GM12878 (cell line): ENCODE data around the gene TSPAN15. TPM values are rescaled to one million over a fixed set of nuclear protein-coding genes. Genes with fewer than 3 reads are reported as not detected.

ENCODE experiments used
- BHLHE40 ChIP-seq, 2 experiments: fragments of 450-650 bp in 1 of 2; IDR thresholded peaks; 2 replicates each; pipeline ENCODE4 v1.6.1; 2011 to 2017; ENCODE audit warnings: low read depth in 2 of 2, borderline replicate concordance in 1 of 2, improper control_type of control experiment in 1 of 2, low read length in 1 of 2, mild to moderate bottlenecking in 1 of 2
- CHD2 ChIP-seq: IDR thresholded peaks from 2 replicates; pipeline ENCODE4 v1.6.1; 2011; ENCODE audit warnings: low read depth, low read length, improper control_type of control experiment, borderline replicate concordance
- CREB1 ChIP-seq: IDR thresholded peaks from 2 replicates; pipeline ENCODE4 v1.6.1; 2012; ENCODE audit warnings: low read depth, mild to moderate bottlenecking, inconsistent platforms
- DPF2 ChIP-seq: fragments of 450-650 bp; IDR thresholded peaks from 2 replicates; pipeline ENCODE4 v1.6.1; 2017; ENCODE audit warnings: mild to moderate bottlenecking
- JUND ChIP-seq: IDR thresholded peaks from 2 replicates; pipeline ENCODE4 v1.6.1; 2012; ENCODE audit warnings: low read depth, mild to moderate bottlenecking, low read length, improper control_type of control experiment, moderate library complexity
- NFIC ChIP-seq: IDR thresholded peaks from 2 replicates; pipeline ENCODE4 v1.6.1; 2012; ENCODE audit warnings: low read depth, mild to moderate bottlenecking, inconsistent platforms, low read length, moderate library complexity
- SP1 ChIP-seq: IDR thresholded peaks from one replicate; pipeline ENCODE4 v1.6.1; 2011; ENCODE audit warnings: low read depth, low read length
- polyA plus RNA-seq, 11 experiments: library from polyadenylated mRNA; depleted of rRNA in 4 of 11; unstranded in 6 of 11; stranded (reverse) in 5 of 11; fragments of >200 nt; fragmentation: Nextera tagmentation in 4 of 11; fragmentation: Illumina TruSeq in 1 of 11; extraction: Ambion mirVana in 4 of 11; extraction: Trizol in 1 of 11; gene quantifications; 1 replicate in 1 of 11; 2 replicates in 10 of 11; pipeline versions ENCODE4 v1.2.1 to v1.2.3, GENCODE V29; 2011 to 2016; ENCODE audit warnings: inconsistent platforms in 2 of 11, missing spikeins in 2 of 11, low read depth in 1 of 11
- total RNA-seq, 4 experiments: library from RNA; depleted of rRNA in 3 of 4; stranded (reverse); fragments of >200 nt in 3 of 4; fragmentation: Illumina TruSeq in 1 of 4; extraction: Trizol in 1 of 4; gene quantifications; 2 replicates each; pipeline versions ENCODE4 v1.2.1 to v1.2.3, GENCODE V29; 2013 to 2021
- TF ChIP-seq, protein P1 (sequence below): fragments of 450-650 bp; IDR thresholded peaks from 2 replicates; pipeline ENCODE4 v1.6.1; 2017; ENCODE audit warnings: low read depth, mild to moderate bottlenecking, moderate library complexity
- TF ChIP-seq, protein P2 (sequence below): IDR thresholded peaks from 2 replicates; pipeline ENCODE4 v1.6.1; 2011; ENCODE audit warnings: low read depth, mild to moderate bottlenecking, low read length, moderate library complexity, borderline replicate concordance; ENCODE audit errors: extremely low read depth
- TF ChIP-seq, protein P3 (sequence below): fragments of 450-650 bp; IDR thresholded peaks from 2 replicates; pipeline ENCODE4 v1.6.1; 2016; ENCODE audit warnings: mild to moderate bottlenecking
- TF ChIP-seq, protein P4 (sequence below): IDR thresholded peaks from 2 replicates; pipeline ENCODE4 v1.6.1; 2011; ENCODE audit warnings: mild to moderate bottlenecking, low read depth, low read length, moderate library complexity; ENCODE audit not compliant: insufficient replicate concordance
- TF ChIP-seq, protein P5 (sequence below): IDR thresholded peaks from 2 replicates; pipeline ENCODE4 v1.6.1; 2011; ENCODE audit warnings: low read depth, low read length, improper control_type of control experiment, borderline replicate concordance
- TF ChIP-seq, protein P6 (sequence below): IDR thresholded peaks from 2 replicates; pipeline ENCODE4 v1.6.1; 2012; ENCODE audit warnings: mild to moderate bottlenecking, low read depth, low read length

TSPAN15 gene
- total and polyA plus RNA-seq, 10 of the 15 experiments (the other 5 are each of a cell fraction or from before 2014, with no cell fraction given), result 1.3 to 8.5 (median 2.4) TPM; not detected in 2

DNA sequence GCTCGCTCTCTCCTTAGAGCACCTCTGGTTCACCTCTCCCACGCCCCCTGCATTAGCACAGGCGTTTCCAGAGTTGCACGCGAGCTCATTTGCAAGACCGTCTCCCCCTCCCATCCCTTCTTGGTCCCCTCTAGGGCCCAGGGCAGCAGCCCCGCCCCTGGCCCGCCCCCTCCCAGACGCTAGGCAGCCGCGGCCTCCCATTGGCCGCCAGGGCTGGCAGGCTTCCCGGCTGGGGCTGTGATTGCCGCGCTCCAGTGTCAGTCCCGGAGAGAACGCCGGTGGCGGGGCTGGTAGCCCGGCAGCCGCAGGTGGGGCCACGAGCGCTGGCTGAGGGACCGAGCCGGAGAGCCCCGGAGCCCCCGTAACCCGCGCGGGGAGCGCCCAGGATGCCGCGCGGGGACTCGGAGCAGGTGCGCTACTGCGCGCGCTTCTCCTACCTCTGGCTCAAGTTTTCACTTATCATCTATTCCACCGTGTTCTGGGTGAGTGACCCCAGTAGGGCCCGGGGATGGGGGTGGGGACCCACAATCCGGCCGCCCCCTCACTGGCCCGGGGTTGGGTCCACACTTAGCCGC is at the start of gene TSPAN15 (continued):
- TF ChIP-seq CHD2 (peak; percentile 90; the same call in 1 of the 2 replicates), SP1 (peak; percentile 95), BHLHE40 (IDR thresholded peaks at IDR 0.05; ENCODE audit: borderline replicate concordance in 1 of 2, low read depth in 2 of 2, low read length in 1 of 2) (peak; percentile 79 to 83), NFIC (no peak), DPF2 (peak; percentile 95), CREB1 (peak; percentile 14; the same call in 1 of the 2 replicates), JUND (no peak)
- TF ChIP-seq, protein P1, sequence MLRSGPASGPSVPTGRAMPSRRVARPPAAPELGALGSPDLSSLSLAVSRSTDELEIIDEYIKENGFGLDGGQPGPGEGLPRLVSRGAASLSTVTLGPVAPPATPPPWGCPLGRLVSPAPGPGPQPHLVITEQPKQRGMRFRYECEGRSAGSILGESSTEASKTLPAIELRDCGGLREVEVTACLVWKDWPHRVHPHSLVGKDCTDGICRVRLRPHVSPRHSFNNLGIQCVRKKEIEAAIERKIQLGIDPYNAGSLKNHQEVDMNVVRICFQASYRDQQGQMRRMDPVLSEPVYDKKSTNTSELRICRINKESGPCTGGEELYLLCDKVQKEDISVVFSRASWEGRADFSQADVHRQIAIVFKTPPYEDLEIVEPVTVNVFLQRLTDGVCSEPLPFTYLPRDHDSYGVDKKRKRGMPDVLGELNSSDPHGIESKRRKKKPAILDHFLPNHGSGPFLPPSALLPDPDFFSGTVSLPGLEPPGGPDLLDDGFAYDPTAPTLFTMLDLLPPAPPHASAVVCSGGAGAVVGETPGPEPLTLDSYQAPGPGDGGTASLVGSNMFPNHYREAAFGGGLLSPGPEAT, result 0 out of 2 replicates have a peak, but pooled peaks have one; percentile 37
- TF ChIP-seq, protein P2, sequence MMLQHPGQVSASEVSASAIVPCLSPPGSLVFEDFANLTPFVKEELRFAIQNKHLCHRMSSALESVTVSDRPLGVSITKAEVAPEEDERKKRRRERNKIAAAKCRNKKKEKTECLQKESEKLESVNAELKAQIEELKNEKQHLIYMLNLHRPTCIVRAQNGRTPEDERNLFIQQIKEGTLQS, result no peak
- TF ChIP-seq, protein P3, sequence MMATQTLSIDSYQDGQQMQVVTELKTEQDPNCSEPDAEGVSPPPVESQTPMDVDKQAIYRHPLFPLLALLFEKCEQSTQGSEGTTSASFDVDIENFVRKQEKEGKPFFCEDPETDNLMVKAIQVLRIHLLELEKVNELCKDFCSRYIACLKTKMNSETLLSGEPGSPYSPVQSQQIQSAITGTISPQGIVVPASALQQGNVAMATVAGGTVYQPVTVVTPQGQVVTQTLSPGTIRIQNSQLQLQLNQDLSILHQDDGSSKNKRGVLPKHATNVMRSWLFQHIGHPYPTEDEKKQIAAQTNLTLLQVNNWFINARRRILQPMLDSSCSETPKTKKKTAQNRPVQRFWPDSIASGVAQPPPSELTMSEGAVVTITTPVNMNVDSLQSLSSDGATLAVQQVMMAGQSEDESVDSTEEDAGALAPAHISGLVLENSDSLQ, result peak; percentile 98
- TF ChIP-seq, protein P4, sequence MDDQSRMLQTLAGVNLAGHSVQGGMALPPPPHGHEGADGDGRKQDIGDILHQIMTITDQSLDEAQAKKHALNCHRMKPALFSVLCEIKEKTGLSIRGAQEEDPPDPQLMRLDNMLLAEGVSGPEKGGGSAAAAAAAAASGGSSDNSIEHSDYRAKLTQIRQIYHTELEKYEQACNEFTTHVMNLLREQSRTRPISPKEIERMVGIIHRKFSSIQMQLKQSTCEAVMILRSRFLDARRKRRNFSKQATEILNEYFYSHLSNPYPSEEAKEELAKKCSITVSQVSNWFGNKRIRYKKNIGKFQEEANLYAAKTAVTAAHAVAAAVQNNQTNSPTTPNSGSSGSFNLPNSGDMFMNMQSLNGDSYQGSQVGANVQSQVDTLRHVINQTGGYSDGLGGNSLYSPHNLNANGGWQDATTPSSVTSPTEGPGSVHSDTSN, result peak; percentile 97
- TF ChIP-seq, protein P5, sequence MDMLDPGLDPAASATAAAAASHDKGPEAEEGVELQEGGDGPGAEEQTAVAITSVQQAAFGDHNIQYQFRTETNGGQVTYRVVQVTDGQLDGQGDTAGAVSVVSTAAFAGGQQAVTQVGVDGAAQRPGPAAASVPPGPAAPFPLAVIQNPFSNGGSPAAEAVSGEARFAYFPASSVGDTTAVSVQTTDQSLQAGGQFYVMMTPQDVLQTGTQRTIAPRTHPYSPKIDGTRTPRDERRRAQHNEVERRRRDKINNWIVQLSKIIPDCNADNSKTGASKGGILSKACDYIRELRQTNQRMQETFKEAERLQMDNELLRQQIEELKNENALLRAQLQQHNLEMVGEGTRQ, result no peak
- TF ChIP-seq, protein P6, sequence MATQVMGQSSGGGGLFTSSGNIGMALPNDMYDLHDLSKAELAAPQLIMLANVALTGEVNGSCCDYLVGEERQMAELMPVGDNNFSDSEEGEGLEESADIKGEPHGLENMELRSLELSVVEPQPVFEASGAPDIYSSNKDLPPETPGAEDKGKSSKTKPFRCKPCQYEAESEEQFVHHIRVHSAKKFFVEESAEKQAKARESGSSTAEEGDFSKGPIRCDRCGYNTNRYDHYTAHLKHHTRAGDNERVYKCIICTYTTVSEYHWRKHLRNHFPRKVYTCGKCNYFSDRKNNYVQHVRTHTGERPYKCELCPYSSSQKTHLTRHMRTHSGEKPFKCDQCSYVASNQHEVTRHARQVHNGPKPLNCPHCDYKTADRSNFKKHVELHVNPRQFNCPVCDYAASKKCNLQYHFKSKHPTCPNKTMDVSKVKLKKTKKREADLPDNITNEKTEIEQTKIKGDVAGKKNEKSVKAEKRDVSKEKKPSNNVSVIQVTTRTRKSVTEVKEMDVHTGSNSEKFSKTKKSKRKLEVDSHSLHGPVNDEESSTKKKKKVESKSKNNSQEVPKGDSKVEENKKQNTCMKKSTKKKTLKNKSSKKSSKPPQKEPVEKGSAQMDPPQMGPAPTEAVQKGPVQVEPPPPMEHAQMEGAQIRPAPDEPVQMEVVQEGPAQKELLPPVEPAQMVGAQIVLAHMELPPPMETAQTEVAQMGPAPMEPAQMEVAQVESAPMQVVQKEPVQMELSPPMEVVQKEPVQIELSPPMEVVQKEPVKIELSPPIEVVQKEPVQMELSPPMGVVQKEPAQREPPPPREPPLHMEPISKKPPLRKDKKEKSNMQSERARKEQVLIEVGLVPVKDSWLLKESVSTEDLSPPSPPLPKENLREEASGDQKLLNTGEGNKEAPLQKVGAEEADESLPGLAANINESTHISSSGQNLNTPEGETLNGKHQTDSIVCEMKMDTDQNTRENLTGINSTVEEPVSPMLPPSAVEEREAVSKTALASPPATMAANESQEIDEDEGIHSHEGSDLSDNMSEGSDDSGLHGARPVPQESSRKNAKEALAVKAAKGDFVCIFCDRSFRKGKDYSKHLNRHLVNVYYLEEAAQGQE, result no peak
